Ectodermal cell (in vitro differentiated cells): Measurements from ENCODE around the gene SHC4.

Source experiments
- H3K27ac ChIP-seq: 2 replicates; pipeline ENCODE4 v1.7.0; 2013; ENCODE audit warnings: mild to moderate bottlenecking, low read depth, low read length; ENCODE audit not compliant: insufficient read depth, poor library complexity, severe bottlenecking
- H3K27me3 ChIP-seq: 2 replicates; pipeline ENCODE4 v1.7.0; 2013; ENCODE audit warnings: mild to moderate bottlenecking, low read length; ENCODE audit not compliant: insufficient read depth, control insufficient read depth, poor library complexity, severe bottlenecking
- H3K36me3 ChIP-seq: one replicate; pipeline ENCODE4 v1.7.0; 2013; ENCODE audit warnings: low read length; ENCODE audit not compliant: control insufficient read depth, insufficient read depth
- H3K4me1 ChIP-seq: one replicate; pipeline ENCODE4 v1.7.0; 2013; ENCODE audit warnings: low read length; ENCODE audit not compliant: control insufficient read depth, insufficient read depth
- H3K4me3 ChIP-seq: 2 replicates; pipeline ENCODE4 v1.7.0; 2013; ENCODE audit warnings: low read depth, low read length, control low read depth; ENCODE audit not compliant: insufficient read depth
- H3K9me3 ChIP-seq: 2 replicates; pipeline ENCODE4 v1.7.0; 2013; ENCODE audit warnings: mild to moderate bottlenecking, low read length, moderate library complexity; ENCODE audit not compliant: control insufficient read depth
- WGBS, 2 experiments: methylation state at CpG; one replicate each; pipeline ENCODE4 v1.1.7; 2013; ENCODE audit warnings: missing lambda C conversion rate in 2 of 2; 5-methylcytosine and 5-hydroxymethylcytosine counted together

SHC4 gene

DNA sequence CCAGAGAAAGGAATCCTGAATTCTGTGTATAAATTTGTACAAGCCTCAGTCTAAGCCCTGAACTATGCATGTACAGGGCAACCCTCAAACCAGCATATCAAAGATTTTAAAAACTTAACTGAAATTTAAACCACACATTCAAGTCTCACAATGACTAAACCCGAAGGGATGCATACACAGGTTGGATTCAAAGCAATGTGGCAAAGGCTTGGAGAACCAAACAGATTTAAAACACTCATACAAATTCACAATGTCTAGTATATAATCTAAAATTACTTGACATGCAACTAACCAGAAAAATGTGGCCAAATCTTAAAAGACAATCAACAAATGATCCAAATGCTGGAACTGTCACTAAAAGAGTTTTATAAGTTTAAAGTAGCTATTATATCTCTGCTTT lies 189.2 kb downstream of the SHC4 start:
- Histone ChIP-seq H3K4me3 (no peak overlapping the region), H3K27ac (no peak overlapping the region), H3K9me3 (no peaks in the 10 kb centered on the region), H3K4me1 (no peaks in the 10 kb centered on the region), H3K36me3 (no peaks in the 10 kb centered on the region), H3K27me3 (no peaks in the 10 kb centered on the region)
- 88 to 97% methylated on average over 1 of the region's 1 CpG for WGBS, 2 experiments
